ENCODE measurements around the gene PYY.
"Not testable (repeated sequence)": the region's sequence is repeated elsewhere in the genome, so short reads cannot be mapped to it uniquely, and the experiment has no call there.

Gene PYY

GRCh38 chr17:43946781-43947180 lies 7.0 kb downstream of the PYY start:
- no peak overlapping the region for H3K4me3 ChIP-seq (ENCODE audit: control insufficient read depth, low read depth, low read length)
- no peak for TF ChIP-seq CTCF (IDR thresholded peaks at IDR 0.05; ENCODE audit: control insufficient read depth, insufficient read depth, low read depth, low read length, missing control alignments)
- DNase-seq (ENCODE audit: low read depth), result no peak

GRCh38 chr17:43945074-43945829 lies 8.5 kb downstream of the PYY start:
- H3K4me3 ChIP-seq (ENCODE audit: control insufficient read depth, low read depth, low read length), result no peak overlapping the region
- no peak for DNase-seq (ENCODE audit: low read depth)
- no peak for TF ChIP-seq CTCF (IDR thresholded peaks at IDR 0.05; ENCODE audit: control insufficient read depth, insufficient read depth, low read depth, low read length, missing control alignments)

- no peak within 1 kb of the TSS for H3K4me3 ChIP-seq (ENCODE audit: control insufficient read depth, low read depth, low read length)
- TF ChIP-seq CTCF (IDR thresholded peaks at IDR 0.05; ENCODE audit: control insufficient read depth, insufficient read depth, low read depth, low read length, missing control alignments), result no peak
- no peak for DNase-seq (ENCODE audit: low read depth)
Observed at GRCh38 chr17:43942051-43942685, 11.6 kb downstream of the PYY start, which contains the start of gene PPY. Gene PPY, minus strand, starts transcription at chr17:43942476. Its CDS starts 822 bp downstream, at chr17:43941654.

GRCh38 chr17:43940630-43941029 lies 13.1 kb downstream of the PYY start:
- peak; percentile 74 for TF ChIP-seq CTCF (IDR thresholded peaks at IDR 0.05; ENCODE audit: control insufficient read depth, insufficient read depth, low read depth, low read length, missing control alignments)
- no peak for DNase-seq (ENCODE audit: low read depth)
- H3K4me3 ChIP-seq (ENCODE audit: control insufficient read depth, low read depth, low read length), result no peak overlapping the region

GRCh38 chr17:43939886-43940285 lies 13.9 kb downstream of the PYY start:
- no peak for TF ChIP-seq CTCF (IDR thresholded peaks at IDR 0.05; ENCODE audit: control insufficient read depth, insufficient read depth, low read depth, low read length, missing control alignments)
- DNase-seq (ENCODE audit: low read depth), result no peak
- H3K4me3 ChIP-seq (ENCODE audit: control insufficient read depth, low read depth, low read length), result no peak overlapping the region

- DNase-seq (ENCODE audit: low read depth); H3K4me3 ChIP-seq (ENCODE audit: control insufficient read depth, low read depth, low read length): not testable (repeated sequence)
Observed at GRCh38 chr17:43939452-43939851, 14.3 kb downstream of the PYY start.

- DNase-seq (ENCODE audit: low read depth), result no peak
- no peak for TF ChIP-seq CTCF (IDR thresholded peaks at IDR 0.05; ENCODE audit: control insufficient read depth, insufficient read depth, low read depth, low read length, missing control alignments)
- no peak overlapping the region for H3K4me3 ChIP-seq (ENCODE audit: control insufficient read depth, low read depth, low read length)
Observed at GRCh38 chr17:43938838-43939182, 14.9 kb downstream of the PYY start.

Data from AG09309 (cell line).